T-helper 1 cell treated with Interleukin-12 subunit alpha and Interleukin-12 subunit beta and Interleukin-4 antibody, amounts not matched to agents 30 μg/mL and 1 μg/mL, for 36 hours (primary cell): ENCODE results near the gene LRFN2.

Experiments used
- H3K27ac Mint-ChIP-seq: one replicate; pipeline ENCODE4 v1.8.0; 2021; ENCODE audit warnings: mild to moderate bottlenecking, mixed read lengths
- H3K27me3 Mint-ChIP-seq: one replicate; pipeline ENCODE4 v1.8.0; 2021; ENCODE audit warnings: low read depth, mixed read lengths
- H3K36me3 Mint-ChIP-seq: one replicate; pipeline ENCODE4 v1.8.0; 2021; ENCODE audit warnings: low read depth, mixed read lengths
- H3K4me1 Mint-ChIP-seq: one replicate; pipeline ENCODE4 v1.8.0; 2021; ENCODE audit warnings: low read depth, mixed read lengths
- H3K4me3 Mint-ChIP-seq: one replicate; pipeline ENCODE4 v1.8.0; 2021; ENCODE audit warnings: mild to moderate bottlenecking, moderate library complexity, mixed read lengths
- H3K9me3 Mint-ChIP-seq: one replicate; pipeline ENCODE4 v1.8.0; 2021; ENCODE audit warnings: mixed read lengths

Gene LRFN2

DNA sequence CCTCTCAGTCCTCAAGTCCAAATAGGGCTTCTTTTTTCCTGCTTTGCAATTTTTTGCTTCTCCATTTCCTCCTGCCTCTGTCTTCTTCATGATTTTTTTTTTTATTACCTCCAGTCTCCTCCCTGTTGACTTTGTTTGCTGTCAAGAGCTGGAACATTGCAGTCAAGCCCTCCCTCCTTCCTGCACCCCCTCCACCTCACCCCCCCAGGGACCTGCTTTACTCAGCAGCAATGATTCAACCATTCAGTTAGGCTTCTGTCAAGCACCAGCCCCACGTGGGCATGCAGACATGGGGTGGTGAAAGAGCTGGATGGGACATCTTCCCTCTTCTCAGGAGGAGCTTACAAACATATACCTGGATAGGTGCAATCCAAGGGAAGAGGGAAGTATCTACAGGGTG, 142.4 kb downstream of the LRFN2 start:
- peaks cover 29% of the 10 kb centered on the region for H3K27me3 Mint-ChIP-seq
- no peak overlapping the region for H3K4me3 Mint-ChIP-seq
- H3K36me3 Mint-ChIP-seq, result no peaks in the 10 kb centered on the region
- no peak overlapping the region for H3K27ac Mint-ChIP-seq
- peaks cover 14% of the 10 kb centered on the region for H3K4me1 Mint-ChIP-seq
- no peaks in the 10 kb centered on the region for H3K9me3 Mint-ChIP-seq

DNA sequence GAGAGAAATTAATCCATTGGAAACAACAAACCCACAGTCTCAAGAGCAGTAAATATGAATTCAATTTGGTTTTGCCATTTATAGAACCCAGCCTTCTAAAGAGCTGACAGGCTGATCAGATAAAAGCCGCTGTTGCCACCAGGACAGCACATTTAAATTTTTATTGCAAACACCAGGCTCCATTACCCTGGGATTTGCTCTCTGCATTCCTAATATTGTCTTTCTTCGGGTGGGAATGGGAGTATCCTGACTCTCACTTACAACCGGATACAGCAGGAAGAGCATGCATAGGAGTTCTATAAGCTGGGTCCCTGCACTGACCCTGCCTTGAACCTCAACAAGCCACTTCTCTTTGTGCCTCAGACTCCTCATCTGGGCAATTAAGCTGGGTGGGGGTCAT, 142.9 kb downstream of the LRFN2 start:
- peaks cover 2% of the 10 kb centered on the region for H3K36me3 Mint-ChIP-seq
- no peaks in the 10 kb centered on the region for H3K9me3 Mint-ChIP-seq
- H3K27ac Mint-ChIP-seq, result no peak overlapping the region
- H3K27me3 Mint-ChIP-seq, result peaks cover 24% of the 10 kb centered on the region
- no peak overlapping the region for H3K4me3 Mint-ChIP-seq
- peaks cover 18% of the 10 kb centered on the region for H3K4me1 Mint-ChIP-seq

DNA sequence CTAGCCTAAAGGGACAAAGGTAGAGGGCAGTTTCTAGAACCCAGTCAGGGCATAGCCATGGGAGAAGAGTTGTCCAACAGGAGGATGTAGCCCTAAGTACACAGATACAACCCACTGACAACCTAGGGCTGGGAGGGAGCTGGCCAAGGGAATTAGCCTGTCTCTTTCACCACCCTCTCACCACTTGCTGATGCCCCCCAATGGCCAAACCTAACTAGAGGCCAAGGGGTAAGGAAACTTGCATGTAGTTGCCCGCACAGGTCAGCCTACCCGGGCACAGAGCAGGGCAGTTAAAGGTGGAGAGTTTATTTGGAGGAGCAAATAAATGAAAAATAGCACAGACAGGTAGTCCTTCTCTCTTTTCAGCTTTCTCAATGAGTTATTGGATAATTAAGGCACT, 143.3 kb downstream of the LRFN2 start:
- H3K9me3 Mint-ChIP-seq, result no peaks in the 10 kb centered on the region
- peaks cover 2% of the 10 kb centered on the region for H3K36me3 Mint-ChIP-seq
- peaks cover 17% of the 10 kb centered on the region for H3K4me1 Mint-ChIP-seq
- peaks cover 24% of the 10 kb centered on the region for H3K27me3 Mint-ChIP-seq
- H3K4me3 Mint-ChIP-seq, result no peak overlapping the region
- no peak overlapping the region for H3K27ac Mint-ChIP-seq

DNA sequence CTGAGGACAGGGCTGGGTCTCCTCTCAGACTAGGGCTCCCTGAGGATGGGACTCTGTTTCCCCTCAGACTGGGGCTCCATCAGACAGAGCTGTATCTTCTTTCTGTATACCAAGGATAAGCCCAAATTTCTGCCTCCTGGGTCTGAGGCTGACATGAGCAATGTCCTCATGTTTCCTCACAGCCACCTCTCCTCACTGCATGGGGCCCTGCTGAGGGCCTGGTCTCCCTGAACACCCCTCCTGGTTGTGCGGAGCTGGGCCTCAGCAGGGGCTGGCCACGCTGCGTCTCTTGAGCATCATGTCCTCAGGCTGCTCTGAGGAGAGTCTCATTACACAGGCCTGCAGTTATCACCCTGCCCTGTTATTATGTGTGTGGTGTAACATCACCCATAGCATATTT, 144.6 kb downstream of the LRFN2 start:
- H3K27ac Mint-ChIP-seq, result no peak overlapping the region

DNA sequence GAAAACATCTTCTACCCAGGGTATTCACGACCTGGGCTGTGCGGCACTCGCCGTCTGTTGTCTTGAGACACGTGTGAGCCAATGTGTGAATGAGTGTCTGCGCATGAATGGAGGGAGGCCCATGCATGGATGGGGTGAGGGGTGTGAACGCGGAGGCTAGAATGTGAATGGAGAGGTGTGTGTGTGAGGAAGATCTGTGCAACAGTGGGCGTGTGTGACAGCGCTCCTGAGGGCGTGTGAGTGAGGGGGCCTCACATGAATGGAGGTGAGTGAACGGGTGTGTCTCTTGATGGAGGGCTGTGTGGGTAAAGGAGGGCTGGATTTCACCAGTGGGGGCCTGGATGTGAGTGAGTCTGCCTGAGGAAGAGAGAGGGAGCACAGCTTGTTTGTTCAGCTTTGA, 146.0 kb downstream of the LRFN2 start:
- H3K4me3 Mint-ChIP-seq, result no peak overlapping the region
- H3K27ac Mint-ChIP-seq, result no peak overlapping the region
- H3K27me3 Mint-ChIP-seq, result peaks cover 11% of the 10 kb centered on the region
- H3K9me3 Mint-ChIP-seq, result no peaks in the 10 kb centered on the region
- peaks cover 9% of the 10 kb centered on the region for H3K36me3 Mint-ChIP-seq
- peaks cover 32% of the 10 kb centered on the region for H3K4me1 Mint-ChIP-seq

More for the DNA sequence above, 144.6 kb downstream of the LRFN2 start:
- Mint-ChIP-seq H3K36me3 (peaks cover 6% of the 10 kb centered on the region), H3K9me3 (no peaks in the 10 kb centered on the region), H3K4me3 (no peak overlapping the region), H3K4me1 (peaks cover 18% of the 10 kb centered on the region), H3K27me3 (peaks cover 17% of the 10 kb centered on the region)

DNA sequence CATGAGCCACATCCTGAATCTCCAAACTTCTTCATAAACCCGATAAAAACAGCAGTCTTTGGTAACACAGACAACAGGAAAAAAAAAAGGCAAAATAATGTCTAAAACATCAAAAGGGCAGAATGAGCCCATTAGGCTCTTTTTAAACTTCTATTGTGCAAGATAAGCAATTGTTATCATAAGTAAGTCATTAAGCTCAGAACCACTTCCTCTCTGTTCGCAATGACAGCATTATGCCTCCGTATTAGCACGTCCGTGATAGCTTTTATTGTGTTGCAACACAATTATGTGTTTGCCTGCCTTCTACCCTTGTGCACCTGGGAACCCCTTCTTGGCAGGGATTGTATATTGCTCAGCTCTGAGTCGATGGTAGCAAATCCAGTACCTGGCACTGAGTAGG, 147.1 kb downstream of the LRFN2 start:
- peaks cover 34% of the 10 kb centered on the region for H3K4me1 Mint-ChIP-seq
- H3K27me3 Mint-ChIP-seq, result peaks cover 7% of the 10 kb centered on the region
- H3K4me3 Mint-ChIP-seq, result no peak overlapping the region
- no peaks in the 10 kb centered on the region for H3K9me3 Mint-ChIP-seq
- peaks cover 9% of the 10 kb centered on the region for H3K36me3 Mint-ChIP-seq
- H3K27ac Mint-ChIP-seq, result no peak overlapping the region

DNA sequence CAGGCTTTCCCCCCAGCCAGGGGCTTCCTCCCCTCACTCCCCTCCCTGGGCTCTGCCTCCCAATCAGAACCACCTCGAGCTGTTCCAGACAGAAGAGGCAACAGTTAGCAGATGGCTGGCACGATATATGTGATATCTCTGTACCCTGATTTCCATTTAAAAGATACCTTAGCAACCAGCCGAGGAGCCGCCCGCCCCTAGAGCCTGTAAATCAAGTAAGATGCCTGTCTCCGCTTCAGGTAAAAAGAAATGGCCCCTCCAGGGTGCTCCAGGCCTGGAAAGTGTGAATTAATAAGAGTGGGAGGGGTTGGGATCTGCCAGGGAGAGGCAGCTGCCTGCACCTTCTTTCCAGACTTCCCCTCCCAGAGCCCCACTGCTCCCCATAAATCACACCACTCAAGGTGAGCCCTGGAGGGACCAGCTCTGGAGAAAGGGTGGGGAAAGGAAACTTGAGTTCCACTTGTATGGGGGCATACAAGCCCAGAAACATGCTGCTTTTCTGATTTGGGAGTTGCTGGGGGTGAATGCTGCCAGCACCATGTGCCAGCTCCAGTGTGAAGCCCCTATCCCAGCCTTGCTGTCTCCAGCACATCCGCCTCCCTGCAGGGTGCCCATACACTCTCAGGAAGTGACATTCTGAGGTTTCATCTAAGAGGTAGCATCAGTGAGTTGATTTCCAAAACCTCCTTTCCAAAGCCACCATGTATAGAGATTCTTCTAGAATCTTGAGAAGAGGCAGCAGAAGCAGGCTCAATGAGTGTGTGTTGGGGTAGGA, 148.0 kb downstream of the LRFN2 start:
- Mint-ChIP-seq H3K4me1 (peaks cover 34% of the 10 kb centered on the region), H3K4me3 (no peak overlapping the region), H3K9me3 (no peaks in the 10 kb centered on the region), H3K36me3 (peaks cover 9% of the 10 kb centered on the region), H3K27ac (no peak overlapping the region), H3K27me3 (peaks cover 4% of the 10 kb centered on the region)

DNA sequence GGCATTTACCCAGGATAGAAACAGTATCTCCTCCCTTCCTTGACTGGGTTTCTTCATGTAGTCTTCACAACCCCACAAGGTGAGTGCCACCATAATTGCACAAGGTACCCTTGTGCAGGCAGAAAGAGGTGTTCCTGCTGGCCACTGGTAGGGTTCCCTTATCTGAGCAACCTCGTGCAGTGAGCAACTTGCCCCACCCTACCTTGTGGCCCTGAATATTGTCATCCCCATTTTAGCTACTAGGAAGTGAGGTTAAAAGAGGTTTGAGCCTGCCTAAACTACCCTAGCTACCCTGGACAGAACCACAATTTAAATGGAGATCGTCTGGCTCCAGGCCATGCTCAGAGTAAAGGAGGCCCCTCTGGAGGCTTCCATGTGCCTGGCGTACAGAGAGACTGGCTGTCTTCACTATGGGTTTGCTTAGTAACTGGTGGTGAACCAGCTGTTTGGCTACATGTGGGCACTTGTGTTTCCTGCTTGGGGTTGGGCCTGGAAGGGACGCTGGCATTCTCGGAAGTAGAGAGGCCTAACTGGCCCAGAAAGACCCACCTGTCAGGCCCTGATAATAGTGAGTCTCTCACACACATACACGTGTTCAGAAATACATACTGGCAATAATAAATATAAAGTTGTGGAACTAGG, 148.8 kb downstream of the LRFN2 start:
- H3K9me3 Mint-ChIP-seq, result no peaks in the 10 kb centered on the region
- H3K27me3 Mint-ChIP-seq, result peaks cover 6% of the 10 kb centered on the region
- no peak overlapping the region for H3K27ac Mint-ChIP-seq
- H3K4me3 Mint-ChIP-seq, result no peak overlapping the region
- peaks cover 31% of the 10 kb centered on the region for H3K4me1 Mint-ChIP-seq
- H3K36me3 Mint-ChIP-seq, result peaks cover 9% of the 10 kb centered on the region

DNA sequence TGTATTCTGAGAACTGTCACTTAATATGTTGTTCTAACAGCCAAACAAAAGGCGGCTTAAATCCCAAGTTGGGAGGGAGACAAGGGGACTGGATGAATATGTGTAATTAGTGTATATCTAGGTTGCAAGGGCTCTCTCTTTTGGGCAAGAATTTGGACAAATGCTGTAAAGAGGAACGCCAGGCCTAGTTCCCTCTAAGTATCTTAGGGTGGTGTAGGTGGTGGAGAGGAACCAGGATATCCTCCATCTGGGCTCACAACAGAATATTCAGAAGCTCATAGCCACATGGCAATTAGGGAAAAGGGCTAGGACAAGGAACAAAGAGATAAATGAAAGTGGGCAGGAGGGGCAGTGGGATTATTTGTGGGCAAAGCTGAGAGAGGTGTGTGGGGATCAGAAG, 149.5 kb downstream of the LRFN2 start:
- H3K36me3 Mint-ChIP-seq, result peaks cover 9% of the 10 kb centered on the region
- no peaks in the 10 kb centered on the region for H3K9me3 Mint-ChIP-seq
- peaks cover 30% of the 10 kb centered on the region for H3K4me1 Mint-ChIP-seq
- H3K4me3 Mint-ChIP-seq, result no peak overlapping the region
- H3K27ac Mint-ChIP-seq, result peak overlapping the region; percentile 41
- peaks cover 5% of the 10 kb centered on the region for H3K27me3 Mint-ChIP-seq

DNA sequence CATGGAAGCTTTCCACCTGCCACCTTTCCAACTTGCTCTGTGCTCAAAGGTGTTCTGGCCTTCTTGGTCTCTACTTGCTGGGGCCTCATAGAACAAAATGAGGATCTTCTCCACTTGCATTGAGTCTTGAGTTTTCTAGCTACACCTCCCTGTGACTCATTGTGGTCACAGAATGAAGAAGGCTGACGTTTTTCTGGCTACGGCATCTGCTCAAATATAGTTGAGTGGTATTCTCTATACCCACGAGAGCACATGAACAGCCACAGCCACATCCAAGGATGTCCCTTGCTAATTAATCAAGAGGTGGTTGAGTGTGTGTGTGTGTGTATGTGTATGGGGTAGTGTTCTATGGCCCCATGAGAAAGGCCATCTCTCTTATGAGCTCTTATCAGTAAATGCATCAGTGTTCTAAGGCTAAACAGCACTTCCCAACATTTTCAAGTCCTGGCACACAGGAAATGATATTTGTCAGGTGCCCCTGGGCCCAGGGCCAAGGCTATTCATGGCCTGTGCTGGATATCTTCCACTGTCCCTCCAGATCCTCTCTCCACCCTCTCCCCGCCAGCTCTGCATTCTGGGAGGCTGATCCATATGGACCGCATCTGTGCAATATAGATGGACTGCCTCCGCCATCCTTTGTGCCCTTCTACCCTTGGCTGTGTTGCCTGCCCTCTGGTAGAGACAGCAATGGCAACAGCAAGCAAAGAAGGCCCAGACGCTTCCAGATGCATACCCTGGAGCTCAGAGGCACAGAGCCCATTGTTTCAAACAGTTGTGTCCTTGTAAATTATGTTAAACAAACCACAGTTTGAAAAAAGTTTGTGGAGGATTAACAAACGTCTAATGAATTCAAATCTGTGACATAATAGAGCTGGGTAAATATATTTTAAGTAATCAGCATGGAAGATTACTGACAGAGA, 150.2 kb downstream of the LRFN2 start:
- peaks cover 9% of the 10 kb centered on the region for H3K36me3 Mint-ChIP-seq
- peaks cover 30% of the 10 kb centered on the region for H3K4me1 Mint-ChIP-seq
- no peaks in the 10 kb centered on the region for H3K9me3 Mint-ChIP-seq
- peak overlapping the region; percentile 61 for H3K4me3 Mint-ChIP-seq
- H3K27me3 Mint-ChIP-seq, result peaks cover 5% of the 10 kb centered on the region
- H3K27ac Mint-ChIP-seq, result peak overlapping the region; percentile 89

DNA sequence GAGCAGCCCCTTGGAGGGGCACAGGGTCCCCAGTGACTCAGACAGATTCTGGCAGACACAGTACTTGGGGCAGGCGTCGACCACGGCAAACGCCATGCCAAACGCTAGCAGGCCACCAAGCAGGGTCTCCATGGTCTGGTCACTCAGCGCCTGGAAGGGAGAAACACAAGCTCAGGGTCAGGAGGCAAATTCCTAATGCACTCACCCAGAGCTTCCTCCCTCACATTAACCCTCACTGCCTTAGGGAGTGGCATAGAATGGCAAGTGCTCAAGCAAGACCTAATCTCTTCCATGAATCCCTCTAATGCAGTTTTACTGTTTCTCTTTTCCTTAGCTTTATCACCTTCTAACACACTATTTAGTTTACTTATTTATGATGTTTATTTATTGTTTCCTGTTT, 154.2 kb downstream of the LRFN2 start:
- Mint-ChIP-seq H3K36me3 (peaks cover 8% of the 10 kb centered on the region), H3K27ac (no peak overlapping the region), H3K27me3 (peaks cover 13% of the 10 kb centered on the region)

DNA sequence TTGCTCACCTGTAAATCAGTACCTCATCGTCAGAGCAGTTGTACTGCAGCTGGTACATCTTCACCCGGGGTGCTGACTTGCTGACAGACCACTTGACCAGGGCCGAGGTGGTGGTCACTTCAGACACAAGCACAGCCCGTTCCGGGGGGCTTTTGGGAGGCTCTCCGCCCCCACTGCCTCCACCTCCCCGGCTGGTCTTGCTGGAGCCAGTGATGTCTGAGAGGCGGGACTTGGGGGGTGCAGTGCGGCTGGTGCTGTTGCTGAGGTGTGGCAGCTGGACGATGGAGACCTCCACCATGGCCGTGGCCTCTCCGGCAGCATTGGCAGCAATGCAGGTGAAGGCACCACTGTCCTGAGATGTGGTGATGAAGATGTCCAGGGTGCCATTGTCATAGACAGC, 155.5 kb downstream of the LRFN2 start:
- Mint-ChIP-seq H3K27me3 (peaks cover 17% of the 10 kb centered on the region), H3K36me3 (peaks cover 3% of the 10 kb centered on the region), H3K4me3 (no peak overlapping the region), H3K4me1 (peaks cover 7% of the 10 kb centered on the region), H3K27ac (no peak overlapping the region), H3K9me3 (no peaks in the 10 kb centered on the region)

More for the DNA sequence above, 154.2 kb downstream of the LRFN2 start:
- no peaks in the 10 kb centered on the region for H3K9me3 Mint-ChIP-seq
- peaks cover 19% of the 10 kb centered on the region for H3K4me1 Mint-ChIP-seq
- H3K4me3 Mint-ChIP-seq, result no peak overlapping the region

DNA sequence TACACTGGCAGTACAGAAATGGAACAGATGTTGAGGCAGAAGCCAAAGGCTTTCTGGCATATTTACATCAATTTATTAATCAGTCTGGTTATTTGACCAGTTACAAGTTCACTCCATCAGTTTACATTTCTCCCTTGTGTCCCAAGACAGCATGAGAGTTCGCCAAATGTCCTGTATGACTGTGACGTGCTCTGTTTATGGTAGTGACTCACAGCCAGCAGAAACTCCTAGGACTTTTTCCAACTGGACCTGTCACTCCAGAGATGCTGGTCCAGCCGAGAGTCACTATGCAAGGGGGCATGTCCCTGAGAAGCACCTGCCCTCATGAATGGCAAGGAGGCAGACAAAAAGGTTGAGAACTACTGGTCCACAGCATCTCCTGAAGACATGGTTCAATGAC, 160.0 kb downstream of the LRFN2 start:
- Mint-ChIP-seq H3K9me3 (no peaks in the 10 kb centered on the region), H3K36me3 (no peaks in the 10 kb centered on the region), H3K27ac (no peak overlapping the region), H3K27me3 (peaks cover 33% of the 10 kb centered on the region), H3K4me3 (no peak overlapping the region), H3K4me1 (peaks cover 7% of the 10 kb centered on the region)

DNA sequence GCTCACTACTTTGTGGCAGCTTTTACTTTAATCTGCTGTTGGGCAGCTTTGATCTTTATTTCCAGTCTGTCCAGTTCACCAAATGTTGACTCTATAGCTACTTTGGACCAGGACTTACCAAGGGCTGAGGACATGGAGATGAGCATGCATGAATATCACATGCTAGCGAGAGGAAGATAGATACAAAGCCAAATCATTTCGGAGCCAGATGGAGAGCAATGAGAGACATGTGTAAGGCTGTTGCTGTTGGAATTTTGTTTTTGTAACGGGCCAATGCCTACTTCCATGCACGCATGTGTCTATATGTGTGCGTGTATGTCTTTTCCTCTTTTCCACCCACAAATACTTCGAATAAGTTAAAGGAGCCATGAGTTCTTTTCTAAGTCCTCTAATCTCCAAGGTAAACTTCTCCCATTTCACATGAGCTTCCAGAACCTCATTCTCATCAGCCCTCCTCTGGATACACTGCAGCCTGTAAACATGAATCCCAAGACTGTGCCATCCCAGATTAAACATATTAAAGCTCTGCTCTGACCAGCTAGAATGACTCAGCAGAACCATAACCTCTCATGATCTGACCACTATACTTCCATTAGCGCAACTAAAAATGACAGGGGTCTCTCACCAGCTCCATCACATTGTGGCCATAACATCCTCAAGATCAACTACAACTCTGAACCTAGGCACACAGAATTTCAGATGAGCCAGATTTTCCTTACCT, 160.7 kb downstream of the LRFN2 start:
- peaks cover 39% of the 10 kb centered on the region for H3K27me3 Mint-ChIP-seq
- H3K9me3 Mint-ChIP-seq, result no peaks in the 10 kb centered on the region
- peaks cover 7% of the 10 kb centered on the region for H3K4me1 Mint-ChIP-seq

More for the DNA sequence above, 160.7 kb downstream of the LRFN2 start:
- Mint-ChIP-seq H3K27ac (no peak overlapping the region), H3K36me3 (no peaks in the 10 kb centered on the region), H3K4me3 (no peak overlapping the region)
